K562 (cell line): ENCODE data around the gene WFDC12. TPM values are rescaled to one million over a fixed set of nuclear protein-coding genes. Genes with fewer than 3 reads are reported as not detected.

ENCODE experiments used
- ATAC-seq: fragments of 200-7000 bp; cut with Tn5 transposase; 3 replicates; pipeline ENCODE4 v1.9.1; 2020; ENCODE audit warnings: moderate library complexity
- BruUV-seq: library from RNA; stranded (reverse); fragments of 400-500 nt; replicated peaks from 2 replicates; lab custom pipeline; 2021; lab: Mats Ljungman, UMichigan
- CTCF ChIA-PET: fragments of 300-600 bp; formaldehyde crosslinking; extraction: SDS; loops from one replicate; lab custom pipeline; 2021; ENCODE audit warnings: low intra/inter-chr PET ratio; lab: Yijun Ruan, JAX
- POLR2A ChIA-PET: fragments of 300-600, 350-650 bp; sonication (Branson Sonifier 250); formaldehyde crosslinking; extraction: SDS; loops from one replicate; lab custom pipeline; 2021; ENCODE audit warnings: antibody characterized with exemption, inconsistent platforms; lab: Yijun Ruan, JAX
- DNase-seq, 4 experiments: peaks; one replicate each; pipeline versions ENCODE4 v3.0.0 to v3.0.0-alpha.2; 2011 to 2018; ENCODE audit warnings: low spot score in 3 of 4, mixed read lengths in 3 of 4; ENCODE audit errors: extremely low read depth in 1 of 4
- FAIRE-seq: peaks from 2 replicates; lab custom pipeline; 2011; peaks lifted over from hg19 to GRCh38; lab: Jason Lieb, UNC
- H2AFZ ChIP-seq: 2 replicates; pipeline ENCODE4 v1.6.0; 2011; ENCODE audit warnings: low read depth, low read length, control low read depth, inconsistent platforms
- H3K27ac ChIP-seq: fragments of 200-600 bp; 3 replicates; pipeline ENCODE4 v1.8.0; 2011; ENCODE audit warnings: low read depth, mild to moderate bottlenecking, control low read depth, inconsistent platforms, low read length, moderate library complexity, mixed read lengths; ENCODE audit errors: extremely low read depth
- H3K27me3 ChIP-seq, 2 experiments: fragments of 300-600 bp in 1 of 2; 2 replicates in 1 of 2; 3 replicates in 1 of 2; pipeline versions ENCODE4 v1.6.0 to v1.8.0; 2011; ENCODE audit warnings: inconsistent platforms in 2 of 2, low read length in 2 of 2, mild to moderate bottlenecking in 1 of 2, mixed read lengths in 1 of 2, moderate library complexity in 1 of 2; ENCODE audit not compliant: control insufficient read depth in 2 of 2, insufficient read depth in 2 of 2
- H3K36me3 ChIP-seq: fragments of 300-600 bp; 3 replicates; pipeline ENCODE4 v1.8.0; 2011; ENCODE audit warnings: mild to moderate bottlenecking, low read length, inconsistent platforms; ENCODE audit not compliant: control insufficient read depth, insufficient read depth
- H3K4me1 ChIP-seq, 2 experiments: fragments of 200-600 bp in 1 of 2; replicated peaks in 1 of 2; 2 replicates in 1 of 2; 3 replicates in 1 of 2; pipeline versions ENCODE4 v1.5.1 to v1.8.0; 2011; ENCODE audit warnings: inconsistent platforms in 2 of 2, low read length in 2 of 2, mild to moderate bottlenecking in 1 of 2, mixed read lengths in 1 of 2, moderate library complexity in 1 of 2; ENCODE audit not compliant: control insufficient read depth in 2 of 2, insufficient read depth in 2 of 2
- H3K4me2 ChIP-seq: 2 replicates; pipeline ENCODE4 v1.6.1; 2011; ENCODE audit warnings: low read length, control low read depth, inconsistent platforms, mixed read lengths; ENCODE audit not compliant: insufficient read depth
- H3K4me3 ChIP-seq: fragments of 200-600 bp; sonication (generic), shearing (Covaris generic); 2 replicates; pipeline ENCODE4 v1.5.1; 2016; ENCODE audit warnings: control low read depth, inconsistent platforms
- H3K79me2 ChIP-seq: fragments of 200-600 bp; 3 replicates; pipeline ENCODE4 v1.8.0; 2011; ENCODE audit warnings: low read length, inconsistent platforms; ENCODE audit not compliant: control insufficient read depth, insufficient read depth
- H3K9ac ChIP-seq, 2 experiments: 2 replicates each; pipeline versions ENCODE4 v1.6.0 to v1.6.1; 2011; ENCODE audit warnings: low read depth in 2 of 2, low read length in 2 of 2, control low read depth in 1 of 2, inconsistent platforms in 1 of 2, mild to moderate bottlenecking in 1 of 2, mixed read lengths in 1 of 2; ENCODE audit not compliant: insufficient read depth in 1 of 2
- H3K9me1 ChIP-seq: one replicate; pipeline ENCODE4 v1.6.0; 2011; ENCODE audit warnings: inconsistent platforms, mild to moderate bottlenecking, low read length, moderate library complexity; ENCODE audit not compliant: control insufficient read depth, insufficient read depth
- H3K9me3 ChIP-seq: replicated peaks from 2 replicates; pipeline ENCODE4 v1.5.1; 2011; ENCODE audit warnings: low read depth, low read length, inconsistent platforms; ENCODE audit not compliant: control insufficient read depth, insufficient read depth
- H4K20me1 ChIP-seq: replicated peaks from 2 replicates; pipeline ENCODE4 v1.6.1; 2011; ENCODE audit warnings: low read length, inconsistent platforms, mixed read lengths; ENCODE audit not compliant: control insufficient read depth, insufficient read depth
- ADNP ChIP-seq: fragments of 200-800 bp; sonication (Bioruptor generic); IDR thresholded peaks from 2 replicates; pipeline ENCODE4 v1.6.1; 2016; ENCODE audit warnings: missing genetic modification characterization, missing compliant biosample characterization
- ARNT ChIP-seq, 2 experiments: fragments of 450-650 bp; IDR thresholded peaks; 2 replicates each; pipeline ENCODE4 v1.6.1; 2016; ENCODE audit warnings: mild to moderate bottlenecking in 1 of 2
- CEBPB ChIP-seq: fragments of 450-650 bp; IDR thresholded peaks from 2 replicates; pipeline ENCODE4 v1.6.1; 2016; ENCODE audit warnings: missing genetic modification characterization, missing compliant biosample characterization
- ERF ChIP-seq: fragments of 450-650 bp; formaldehyde crosslinking; IDR thresholded peaks from 2 replicates; pipeline ENCODE4 v1.4.0; 2020; ENCODE audit warnings: mild to moderate bottlenecking, mixed read lengths
- SP2 ChIP-seq: IDR thresholded peaks from 2 replicates; pipeline ENCODE4 v1.6.1; 2011; ENCODE audit warnings: mild to moderate bottlenecking, low read depth, low read length, moderate library complexity; ENCODE audit not compliant: poor library complexity, severe bottlenecking; ENCODE audit errors: extremely low read depth
- ZEB2 ChIP-seq: fragments of 450-650 bp; IDR thresholded peaks from 2 replicates; pipeline ENCODE4 v1.6.1; 2016
- ZNF639 ChIP-seq, 2 experiments: fragments of 200-800 bp in 1 of 2; sonication (Bioruptor generic) in 1 of 2; sonication (generic) in 1 of 2; formaldehyde crosslinking in 1 of 2; IDR thresholded peaks in 1 of 2; conservative IDR thresholded peaks in 1 of 2; 2 replicates each; pipeline versions ENCODE4 v1.5.0 to v1.6.1; 2016 to 2020; ENCODE audit warnings: missing compliant biosample characterization in 1 of 2, missing genetic modification characterization in 1 of 2, missing genetic modification reagents in 1 of 2
- WGBS: fragments of 100-300 bp; shearing (Covaris generic); methylation state at CpG from one replicate; pipeline ENCODE4 v1.1.6; 2016; ENCODE audit warnings: low coverage, mixed read lengths; ENCODE audit not compliant: insufficient coverage; ENCODE audit errors: missing lambda C conversion rate; 5-methylcytosine and 5-hydroxymethylcytosine counted together
- in situ Hi-C: fragments of 300-500 bp; cut with MboI; formaldehyde crosslinking; loops from 4 replicates; pipeline ENCODE4 v1.15.0; 2018; ENCODE audit warnings: inconsistent platforms, mixed read lengths
- intact Hi-C: fragments of 100-400 bp; cut with micrococcal nuclease; formaldehyde crosslinking; loops from 2 replicates; pipeline ENCODE4 v1.14.2; 2022
- polyA plus RNA-seq, 8 experiments: library from polyadenylated mRNA; depleted of rRNA in 4 of 8; stranded (reverse) in 5 of 8; unstranded in 3 of 8; fragments of >200 nt; fragmentation: Nextera tagmentation in 2 of 8; fragmentation: Illumina TruSeq in 1 of 8; extraction: Ambion mirVana in 2 of 8; extraction: Trizol in 1 of 8; gene quantifications; 2 replicates each; pipeline versions ENCODE4 v1.2.1 to v1.2.3, GENCODE V29; 2011 to 2014; ENCODE audit warnings: inconsistent platforms in 1 of 8, missing spikeins in 1 of 8
- total RNA-seq, 7 experiments: library from RNA; depleted of rRNA in 6 of 7; stranded (reverse); fragments of >200 nt in 6 of 7; fragmentation: Illumina TruSeq in 2 of 7; extraction: Trizol in 2 of 7; gene quantifications; 2 replicates each; pipeline versions ENCODE4 v1.2.1 to v1.2.3, GENCODE V29; 2011 to 2021; ENCODE audit warnings: low replicate concordance in 1 of 7
- TF ChIP-seq, protein P1 (sequence below): fragments of 450-650 bp; conservative IDR thresholded peaks from 2 replicates; pipeline ENCODE4 v1.6.1; 2016; ENCODE audit warnings: missing genetic modification characterization, low read depth, mild to moderate bottlenecking, missing compliant biosample characterization, moderate library complexity
- TF ChIP-seq, protein P2 (sequence below): sonication (generic); formaldehyde crosslinking; IDR thresholded peaks from 2 replicates; pipeline ENCODE4 v1.8.1; 2023; ENCODE audit warnings: mild to moderate bottlenecking, missing genetic modification reagents, moderate library complexity

The WFDC12 gene
- total and polyA plus RNA-seq, 9 of the 15 experiments (the other 6 are each of a cell fraction or from before 2014, with no cell fraction given), result not detected

- no TSS peak for BruUV-seq
- DNase-seq, result no peak
- Histone ChIP-seq H3K27me3 (peaks cover 11 to 12% of the 10 kb centered on the region in 2 experiments), H3K9ac (no peak overlapping the region), H3K27ac (no peak overlapping the region), H3K4me1 (no peaks in the 10 kb centered on the region), H2AFZ (no peak overlapping the region), H4K20me1 (no peaks in the 10 kb centered on the region), H3K4me3 (no peak overlapping the region), H3K9me3 (no peaks in the 10 kb centered on the region), H3K36me3 (no peaks in the 10 kb centered on the region), H3K9me1 (no peaks in the 10 kb centered on the region), H3K79me2 (no peaks in the 10 kb centered on the region), H3K4me2 (no peak overlapping the region)
- no peak for FAIRE-seq
- ChIA-PET POLR2A (no interaction called here), CTCF (no interaction called here)
- intact Hi-C loops, result no loop called here
- no peak for ATAC-seq
- in situ Hi-C loops, result no loop called here
- TF ChIP-seq CEBPB (tag) (0 out of 2 replicates have a peak, but pooled peaks have one; percentile 33), ERF (no peak), SP2 (no peak)
- WGBS, result 0% methylated on average over 2 of the region's 2 CpGs
Observed at GRCh38 chr20:45119556-45120266, 4.6 kb downstream of the WFDC12 start.

DNA sequence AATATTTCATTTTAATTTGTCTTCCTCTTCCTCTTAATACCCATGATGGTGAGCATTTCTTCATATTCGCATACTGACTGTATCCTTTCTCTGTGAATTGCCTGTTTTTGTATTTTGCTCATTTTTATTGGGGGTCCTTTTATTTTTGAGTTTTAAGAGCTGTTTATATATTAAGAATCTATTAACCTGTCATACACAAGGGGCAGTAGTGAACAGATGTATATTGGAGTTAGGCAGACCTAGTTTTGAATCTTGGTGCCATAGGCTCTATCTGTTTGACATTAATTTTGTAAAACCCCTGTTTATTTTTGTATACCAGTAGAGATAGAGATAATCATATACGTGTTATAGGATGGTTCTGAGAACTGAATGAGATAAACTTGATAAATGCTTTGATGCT lies 6.2 kb downstream of the WFDC12 start:
- no peaks in the 10 kb centered on the region for H3K9me1 ChIP-seq
- no TSS peak for BruUV-seq
- POLR2A ChIA-PET, result interaction anchor here (0.8 to 1.3 kb wide), 2 partner anchors 9 to 11 kb away, joined by 3 read pairs; no protein-coding TSS in a partner anchor
- peaks cover 11 to 17% of the 10 kb centered on the region in 2 experiments for H3K27me3 ChIP-seq
- no peak overlapping the region for H3K4me3 ChIP-seq
- H3K9me3 ChIP-seq, result no peaks in the 10 kb centered on the region
- CTCF ChIA-PET, result no interaction called here
- H3K9ac ChIP-seq, result no peak overlapping the region
- FAIRE-seq, result no peak
- no peaks in the 10 kb centered on the region for H3K79me2 ChIP-seq
- H3K4me2 ChIP-seq, result no peak overlapping the region
- intact Hi-C loops (no loop called here), in situ Hi-C loops (no loop called here)
- no peaks in the 10 kb centered on the region for H4K20me1 ChIP-seq
- H3K4me1 ChIP-seq, result no peaks in the 10 kb centered on the region
- peak in 1 of 4 experiments; percentile 29 for DNase-seq
- 0% methylated on average over 2 of the region's 2 CpGs for WGBS
- no peaks in the 10 kb centered on the region for H3K36me3 ChIP-seq
- H2AFZ ChIP-seq, result no peak overlapping the region
- ATAC-seq, result no peak
- no peak overlapping the region for H3K27ac ChIP-seq
- TF ChIP-seq, protein P1, sequence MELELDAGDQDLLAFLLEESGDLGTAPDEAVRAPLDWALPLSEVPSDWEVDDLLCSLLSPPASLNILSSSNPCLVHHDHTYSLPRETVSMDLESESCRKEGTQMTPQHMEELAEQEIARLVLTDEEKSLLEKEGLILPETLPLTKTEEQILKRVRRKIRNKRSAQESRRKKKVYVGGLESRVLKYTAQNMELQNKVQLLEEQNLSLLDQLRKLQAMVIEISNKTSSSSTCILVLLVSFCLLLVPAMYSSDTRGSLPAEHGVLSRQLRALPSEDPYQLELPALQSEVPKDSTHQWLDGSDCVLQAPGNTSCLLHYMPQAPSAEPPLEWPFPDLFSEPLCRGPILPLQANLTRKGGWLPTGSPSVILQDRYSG (tag), result no peak
- TF ChIP-seq ZEB2 (no peak), ADNP (tag) (no peak), ARNT (IDR thresholded peaks at IDR 0.05) (no peak), ZNF639 (CRISPR knock-in tag; conservative IDR thresholded peaks at IDR 0.05 in 1 of 2, IDR thresholded peaks at IDR 0.05 in 1 of 2) (no peak)
- TF ChIP-seq, protein P2, sequence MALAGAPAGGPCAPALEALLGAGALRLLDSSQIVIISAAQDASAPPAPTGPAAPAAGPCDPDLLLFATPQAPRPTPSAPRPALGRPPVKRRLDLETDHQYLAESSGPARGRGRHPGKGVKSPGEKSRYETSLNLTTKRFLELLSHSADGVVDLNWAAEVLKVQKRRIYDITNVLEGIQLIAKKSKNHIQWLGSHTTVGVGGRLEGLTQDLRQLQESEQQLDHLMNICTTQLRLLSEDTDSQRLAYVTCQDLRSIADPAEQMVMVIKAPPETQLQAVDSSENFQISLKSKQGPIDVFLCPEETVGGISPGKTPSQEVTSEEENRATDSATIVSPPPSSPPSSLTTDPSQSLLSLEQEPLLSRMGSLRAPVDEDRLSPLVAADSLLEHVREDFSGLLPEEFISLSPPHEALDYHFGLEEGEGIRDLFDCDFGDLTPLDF (CRISPR knock-in tag), result no peak
